ENCODE data around the gene EPHB1.

Gene EPHB1

DNA sequence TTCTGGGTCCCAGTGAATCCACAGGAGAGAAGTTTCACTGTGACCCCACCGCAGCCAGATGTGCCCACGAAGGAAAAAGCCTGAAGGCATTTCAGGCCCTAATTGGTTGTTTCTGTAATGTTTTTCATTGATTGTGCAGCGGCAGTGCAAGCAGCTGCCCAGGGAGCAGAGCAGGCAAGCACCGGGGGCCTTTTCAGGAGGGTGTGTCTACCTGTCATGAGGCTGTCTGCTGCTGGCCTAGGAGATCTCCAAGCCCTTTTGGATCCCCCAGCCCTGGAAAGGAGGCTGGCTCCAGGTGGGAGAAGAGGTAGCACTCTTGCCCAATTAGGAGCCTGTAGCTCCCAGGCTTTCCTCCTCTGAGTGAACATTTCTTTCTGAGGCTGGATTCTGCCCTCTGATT is 108.8 kb downstream of the EPHB1 start:
- no peak overlapping the region for H3K9ac ChIP-seq (ENCODE audit: low read length)
- H3K27ac ChIP-seq (ENCODE audit: low read depth, low read length), result no peak overlapping the region
- H3K36me3 ChIP-seq (ENCODE audit: insufficient read depth, low read length), result no peaks in the 10 kb centered on the region
- no peaks in the 10 kb centered on the region for H3K27me3 ChIP-seq (ENCODE audit: control insufficient read depth in 1 of 2, insufficient read depth in 2 of 2, low read length in 2 of 2)
- H3K4me3 ChIP-seq (ENCODE audit: low read depth in 1 of 2, low read length in 2 of 2), result no peak overlapping the region
- no peaks in the 10 kb centered on the region for H3K9me3 ChIP-seq (ENCODE audit: low read length)
- peaks cover 17% of the 10 kb centered on the region for H3K4me1 ChIP-seq (ENCODE audit: insufficient read depth, low read length)

DNA sequence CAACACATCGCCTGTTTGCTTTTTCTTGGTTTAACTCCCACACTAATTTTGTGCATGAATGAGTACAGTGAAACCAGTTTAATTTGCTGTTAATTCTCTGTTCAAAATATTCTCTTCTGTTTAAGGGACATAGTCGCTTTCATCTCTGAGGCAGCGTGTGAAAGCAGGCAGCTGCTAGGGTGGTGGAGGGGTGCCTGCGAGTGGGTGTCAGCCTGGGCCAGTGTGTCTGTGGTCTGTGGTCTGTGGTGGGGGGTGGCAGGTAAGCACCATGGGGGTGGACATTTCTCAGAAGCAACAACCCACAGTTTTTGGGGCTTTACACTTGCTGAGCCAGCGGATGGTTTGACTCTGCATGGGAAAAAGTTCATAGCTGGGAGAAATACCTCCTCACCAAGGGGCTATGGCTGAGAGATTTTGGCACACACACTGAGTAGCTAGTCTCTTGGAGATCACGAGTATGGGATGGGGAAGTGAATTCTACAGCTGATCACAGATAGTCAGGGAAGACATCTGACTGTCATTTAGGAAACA is 109.2 kb downstream of the EPHB1 start:
- Histone ChIP-seq H3K27me3 (ENCODE audit: control insufficient read depth in 1 of 2, insufficient read depth in 2 of 2, low read length in 2 of 2) (no peaks in the 10 kb centered on the region), H3K36me3 (ENCODE audit: insufficient read depth, low read length) (no peaks in the 10 kb centered on the region), H3K9ac (ENCODE audit: low read length) (no peak overlapping the region), H3K4me1 (ENCODE audit: insufficient read depth, low read length) (peaks cover 17% of the 10 kb centered on the region), H3K9me3 (ENCODE audit: low read length) (no peaks in the 10 kb centered on the region), H3K27ac (ENCODE audit: low read depth, low read length) (no peak overlapping the region), H3K4me3 (ENCODE audit: low read depth in 1 of 2, low read length in 2 of 2) (no peak overlapping the region)

DNA sequence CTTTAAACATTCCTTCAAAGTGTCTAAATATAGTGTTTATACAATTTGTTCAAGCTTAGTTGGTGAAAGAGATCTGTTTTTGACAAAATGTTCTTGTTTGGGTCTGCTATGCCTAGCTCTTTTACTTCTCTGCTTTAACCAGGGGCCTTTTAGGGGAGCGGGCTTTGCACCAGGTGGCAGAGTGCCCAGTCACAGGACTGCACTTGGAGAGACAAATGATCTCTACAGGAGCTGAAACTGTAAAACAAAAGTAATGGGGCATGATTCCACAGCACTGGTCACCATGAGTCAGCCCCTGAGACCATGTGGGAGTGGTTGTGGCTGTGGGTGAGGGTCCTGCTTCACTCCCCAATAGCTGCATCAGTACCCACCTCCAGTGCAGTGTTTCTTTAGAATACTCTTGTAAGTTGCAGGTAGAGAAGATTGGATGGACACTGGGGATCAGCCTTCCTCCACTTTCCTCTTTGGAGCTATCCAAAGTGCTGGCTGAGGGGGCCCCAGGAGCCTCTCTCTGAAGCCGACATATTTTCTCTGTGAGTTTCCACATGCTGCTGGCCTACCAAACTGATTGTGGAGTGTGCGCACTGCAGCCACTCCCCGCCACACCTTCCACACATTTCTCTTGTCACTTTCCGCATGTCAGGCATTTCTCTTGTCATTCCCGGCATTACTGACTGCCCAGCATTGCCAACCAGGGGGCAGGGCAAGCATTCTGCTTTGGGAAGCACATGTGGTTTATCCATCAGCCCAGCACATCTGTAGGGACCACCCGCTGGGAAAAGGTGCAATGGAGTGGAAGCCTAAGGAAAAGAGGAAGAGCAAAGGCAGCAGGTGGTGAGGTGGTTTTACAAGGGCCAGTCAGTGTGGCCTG is 110.0 kb downstream of the EPHB1 start:
- Histone ChIP-seq H3K27me3 (ENCODE audit: control insufficient read depth in 1 of 2, insufficient read depth in 2 of 2, low read length in 2 of 2) (no peaks in the 10 kb centered on the region), H3K27ac (ENCODE audit: low read depth, low read length) (no peak overlapping the region), H3K9ac (ENCODE audit: low read length) (no peak overlapping the region), H3K4me1 (ENCODE audit: insufficient read depth, low read length) (peaks cover 17% of the 10 kb centered on the region), H3K36me3 (ENCODE audit: insufficient read depth, low read length) (no peaks in the 10 kb centered on the region), H3K4me3 (ENCODE audit: low read depth in 1 of 2, low read length in 2 of 2) (no peak overlapping the region), H3K9me3 (ENCODE audit: low read length) (no peaks in the 10 kb centered on the region)

DNA sequence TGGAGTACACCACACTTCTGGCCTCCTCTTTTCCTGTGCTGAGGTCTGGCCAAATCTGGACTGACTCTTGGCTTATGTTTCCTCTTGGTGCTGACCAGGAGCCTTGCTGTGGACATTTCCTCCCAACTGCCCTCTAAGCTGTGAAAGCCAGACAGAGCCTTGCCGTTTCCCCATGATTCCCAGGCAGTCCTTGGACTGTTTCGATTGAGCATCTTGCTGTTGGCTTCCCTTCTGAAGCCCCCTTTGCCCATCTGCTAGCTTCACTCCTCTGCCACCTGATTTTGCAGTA is 110.5 kb downstream of the EPHB1 start:
- Histone ChIP-seq H3K27me3 (ENCODE audit: control insufficient read depth in 1 of 2, insufficient read depth in 2 of 2, low read length in 2 of 2) (no peaks in the 10 kb centered on the region), H3K4me1 (ENCODE audit: insufficient read depth, low read length) (peaks cover 17% of the 10 kb centered on the region), H3K27ac (ENCODE audit: low read depth, low read length) (no peak overlapping the region), H3K36me3 (ENCODE audit: insufficient read depth, low read length) (no peaks in the 10 kb centered on the region), H3K4me3 (ENCODE audit: low read depth in 1 of 2, low read length in 2 of 2) (no peak overlapping the region), H3K9me3 (ENCODE audit: low read length) (no peaks in the 10 kb centered on the region), H3K9ac (ENCODE audit: low read length) (no peak overlapping the region)

DNA sequence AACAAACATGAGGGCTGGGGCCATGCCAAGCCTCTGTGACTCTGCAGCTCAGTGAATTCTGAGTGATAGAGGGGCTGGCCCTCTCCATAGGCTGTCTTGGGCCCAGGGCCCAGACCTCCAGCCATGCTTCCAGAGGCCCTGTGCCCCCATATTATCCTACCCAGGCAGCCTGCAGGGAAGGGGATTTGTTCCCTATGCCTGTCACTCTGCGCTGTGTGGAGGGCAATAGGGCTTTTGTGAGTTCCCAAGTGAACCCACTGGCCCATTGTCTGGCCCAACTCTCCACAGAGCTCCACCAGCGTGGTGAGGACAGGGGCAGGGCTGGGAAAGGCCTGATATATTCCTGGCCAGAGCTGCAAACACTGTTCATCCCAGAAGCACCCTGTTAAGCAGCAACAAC is 113.2 kb downstream of the EPHB1 start:
- Histone ChIP-seq H3K4me3 (ENCODE audit: low read depth in 1 of 2, low read length in 2 of 2) (no peak overlapping the region), H3K27me3 (ENCODE audit: control insufficient read depth in 1 of 2, insufficient read depth in 2 of 2, low read length in 2 of 2) (no peaks in the 10 kb centered on the region), H3K9me3 (ENCODE audit: low read length) (no peaks in the 10 kb centered on the region), H3K36me3 (ENCODE audit: insufficient read depth, low read length) (no peaks in the 10 kb centered on the region), H3K27ac (ENCODE audit: low read depth, low read length) (no peak overlapping the region), H3K4me1 (ENCODE audit: insufficient read depth, low read length) (peaks cover 30% of the 10 kb centered on the region), H3K9ac (ENCODE audit: low read length) (no peak overlapping the region)

DNA sequence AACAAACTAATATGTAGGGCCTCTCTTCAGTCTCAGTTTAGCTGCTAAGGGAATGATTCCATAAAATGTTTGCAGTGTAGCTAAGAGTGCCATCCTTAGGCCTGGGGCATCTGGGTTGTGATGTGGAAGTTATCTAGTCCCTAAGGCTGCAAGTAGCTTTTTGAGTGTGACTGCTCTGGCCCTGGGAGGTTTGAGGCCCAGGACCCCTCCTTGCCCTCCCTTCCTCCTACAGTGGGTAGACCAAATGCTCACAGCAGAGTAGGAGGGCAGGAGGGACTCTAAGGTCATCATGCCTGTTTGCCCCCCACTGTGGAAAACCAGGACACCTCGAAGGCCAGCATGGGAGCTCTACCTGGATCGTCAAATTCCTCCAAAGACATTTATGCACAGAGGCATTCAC is 115.0 kb downstream of the EPHB1 start:
- Histone ChIP-seq H3K4me3 (ENCODE audit: low read depth in 1 of 2, low read length in 2 of 2) (no peak overlapping the region), H3K4me1 (ENCODE audit: insufficient read depth, low read length) (peaks cover 17% of the 10 kb centered on the region), H3K36me3 (ENCODE audit: insufficient read depth, low read length) (no peaks in the 10 kb centered on the region), H3K9ac (ENCODE audit: low read length) (no peak overlapping the region), H3K9me3 (ENCODE audit: low read length) (no peaks in the 10 kb centered on the region), H3K27ac (ENCODE audit: low read depth, low read length) (no peak overlapping the region), H3K27me3 (ENCODE audit: control insufficient read depth in 1 of 2, insufficient read depth in 2 of 2, low read length in 2 of 2) (no peaks in the 10 kb centered on the region)

DNA sequence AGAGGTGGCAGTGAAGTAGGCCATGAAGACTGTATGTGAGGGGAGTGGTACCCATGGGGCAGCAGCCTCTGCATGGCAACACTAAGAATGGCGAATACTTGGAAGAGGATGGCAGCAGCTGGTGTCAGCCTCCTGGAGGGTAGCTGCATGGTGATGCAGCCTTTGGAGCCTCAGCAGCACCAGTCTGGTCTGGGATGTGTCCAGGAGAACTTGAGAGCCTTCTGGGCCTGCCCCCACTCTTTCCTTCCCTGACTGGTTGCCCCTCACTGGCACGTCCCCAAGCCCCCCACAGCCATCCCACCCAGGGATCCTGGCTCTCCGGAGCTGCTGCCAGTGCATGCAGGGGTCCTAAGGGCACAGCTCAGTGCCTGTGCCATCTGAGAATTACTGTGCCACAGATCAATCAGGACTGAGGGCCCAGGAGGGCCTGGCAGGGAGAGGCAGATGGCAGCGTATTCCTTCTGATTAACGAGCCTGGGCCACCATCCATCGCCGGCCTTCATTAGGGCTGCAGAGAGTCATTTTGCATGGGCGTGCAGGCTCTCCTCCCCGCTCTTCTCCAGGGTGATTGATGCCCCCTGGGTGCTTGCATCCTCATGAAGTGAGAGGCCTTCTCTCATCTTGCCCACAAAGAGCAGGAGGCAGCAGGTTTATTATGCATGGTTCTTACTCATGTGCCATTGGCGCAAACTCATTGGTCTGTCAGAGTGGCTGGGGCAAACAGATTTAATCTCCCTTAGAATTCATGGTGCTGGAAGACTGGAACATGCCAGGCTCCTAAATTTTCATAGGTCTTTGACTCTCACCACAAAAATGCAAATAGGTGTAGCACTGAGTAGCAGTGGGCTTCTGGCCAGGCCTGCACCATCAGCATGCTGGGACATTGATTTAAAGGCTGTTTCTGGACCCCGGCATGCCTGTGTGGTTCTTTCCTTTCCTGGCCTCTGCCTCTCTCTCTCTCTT is 116.8 kb downstream of the EPHB1 start:
- Histone ChIP-seq H3K27me3 (ENCODE audit: control insufficient read depth in 1 of 2, insufficient read depth in 2 of 2, low read length in 2 of 2) (no peaks in the 10 kb centered on the region), H3K9me3 (ENCODE audit: low read length) (no peaks in the 10 kb centered on the region), H3K36me3 (ENCODE audit: insufficient read depth, low read length) (no peaks in the 10 kb centered on the region), H3K27ac (ENCODE audit: low read depth, low read length) (no peak overlapping the region), H3K4me3 (ENCODE audit: low read depth in 1 of 2, low read length in 2 of 2) (no peak overlapping the region), H3K9ac (ENCODE audit: low read length) (no peak overlapping the region), H3K4me1 (ENCODE audit: insufficient read depth, low read length) (peaks cover 13% of the 10 kb centered on the region)

DNA sequence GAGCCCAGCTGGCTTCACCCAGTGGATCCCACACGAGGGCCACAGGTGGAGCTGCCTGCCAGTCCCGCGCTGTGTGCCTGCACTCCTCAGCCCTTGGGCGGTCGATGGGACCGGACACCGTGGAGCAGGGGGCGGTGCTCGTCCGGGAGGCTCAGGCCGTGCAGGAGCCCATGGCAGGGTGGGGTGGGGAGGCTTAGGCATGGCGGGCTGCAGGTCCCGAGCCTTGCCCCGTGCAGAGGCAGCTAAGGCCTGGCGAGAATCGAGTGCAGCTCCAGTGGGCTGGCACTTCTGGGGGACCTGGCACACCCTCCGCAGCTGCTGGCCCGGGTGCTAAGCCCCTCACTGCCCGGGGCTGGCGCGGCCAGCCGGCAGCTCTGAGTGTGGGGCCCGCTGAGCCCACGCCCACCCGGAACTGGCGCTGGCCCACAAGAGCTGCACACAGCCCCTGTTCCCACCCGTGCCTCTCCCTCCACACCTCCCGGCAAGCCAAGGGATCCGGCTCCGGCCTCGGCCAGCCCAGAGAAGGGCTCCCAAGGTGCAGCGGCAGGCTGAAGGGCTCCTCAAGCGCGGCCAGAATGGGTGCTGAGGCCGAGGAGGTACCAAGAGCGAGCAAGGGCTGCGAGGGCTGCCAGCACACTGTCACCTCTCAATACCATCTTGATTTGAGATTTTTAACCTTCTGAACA is 121.4 kb downstream of the EPHB1 start:
- H3K36me3 ChIP-seq (ENCODE audit: insufficient read depth, low read length), result no peaks in the 10 kb centered on the region
- H3K9me3 ChIP-seq (ENCODE audit: low read length), result no peaks in the 10 kb centered on the region
- H3K9ac ChIP-seq (ENCODE audit: low read length), result no peak overlapping the region
- no peak overlapping the region for H3K27ac ChIP-seq (ENCODE audit: low read depth, low read length)
- no peak overlapping the region for H3K4me3 ChIP-seq (ENCODE audit: low read depth in 1 of 2, low read length in 2 of 2)
- no peaks in the 10 kb centered on the region for H3K27me3 ChIP-seq (ENCODE audit: control insufficient read depth in 1 of 2, insufficient read depth in 2 of 2, low read length in 2 of 2)
- H3K4me1 ChIP-seq (ENCODE audit: insufficient read depth, low read length), result peaks cover 18% of the 10 kb centered on the region

DNA sequence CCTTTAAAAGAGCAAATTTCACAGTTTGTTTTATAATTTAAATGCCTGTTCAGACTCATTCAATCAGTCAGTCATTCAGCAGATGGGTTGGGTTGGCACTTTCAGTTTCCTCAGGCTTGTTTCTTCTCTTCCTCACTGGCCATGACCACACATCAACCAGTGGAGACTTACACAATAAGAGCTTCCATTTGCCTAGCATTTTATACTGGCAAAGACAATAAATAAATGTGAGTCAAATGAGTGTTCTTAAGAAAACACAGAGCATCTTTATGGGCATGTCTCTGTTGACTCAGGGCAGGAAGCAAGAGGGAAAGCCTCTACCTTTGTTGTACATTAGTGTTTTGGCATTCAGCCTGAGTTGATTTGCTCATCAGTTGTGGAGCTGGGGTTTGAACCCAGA is 122.6 kb downstream of the EPHB1 start:
- Histone ChIP-seq H3K27me3 (ENCODE audit: control insufficient read depth in 1 of 2, insufficient read depth in 2 of 2, low read length in 2 of 2) (no peaks in the 10 kb centered on the region), H3K4me1 (ENCODE audit: insufficient read depth, low read length) (peaks cover 9% of the 10 kb centered on the region), H3K36me3 (ENCODE audit: insufficient read depth, low read length) (no peaks in the 10 kb centered on the region), H3K4me3 (ENCODE audit: low read depth in 1 of 2, low read length in 2 of 2) (no peak overlapping the region), H3K9me3 (ENCODE audit: low read length) (no peaks in the 10 kb centered on the region), H3K27ac (ENCODE audit: low read depth, low read length) (no peak overlapping the region), H3K9ac (ENCODE audit: low read length) (no peak overlapping the region)

DNA sequence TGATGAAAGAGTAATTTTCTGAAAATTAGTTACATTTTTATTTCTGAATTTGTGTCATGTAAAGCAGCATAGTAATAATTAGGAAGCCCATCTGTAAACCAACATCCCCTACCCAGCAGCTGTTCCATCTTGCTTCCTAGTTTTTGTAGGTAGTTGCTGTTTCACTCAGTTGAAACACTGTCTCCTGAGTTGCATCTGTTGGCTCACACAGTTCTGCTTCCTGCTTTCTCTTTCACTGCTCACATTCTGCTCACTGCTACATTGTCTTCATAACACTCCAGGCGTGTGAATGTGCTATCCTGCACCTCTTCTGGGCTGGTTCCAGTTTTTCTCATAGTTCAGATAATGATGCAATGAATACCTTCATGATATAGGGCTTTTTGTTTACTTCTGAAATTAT is 123.4 kb downstream of the EPHB1 start:
- Histone ChIP-seq H3K27ac (ENCODE audit: low read depth, low read length) (no peak overlapping the region), H3K4me1 (ENCODE audit: insufficient read depth, low read length) (peaks cover 5% of the 10 kb centered on the region), H3K9me3 (ENCODE audit: low read length) (no peaks in the 10 kb centered on the region)

DNA sequence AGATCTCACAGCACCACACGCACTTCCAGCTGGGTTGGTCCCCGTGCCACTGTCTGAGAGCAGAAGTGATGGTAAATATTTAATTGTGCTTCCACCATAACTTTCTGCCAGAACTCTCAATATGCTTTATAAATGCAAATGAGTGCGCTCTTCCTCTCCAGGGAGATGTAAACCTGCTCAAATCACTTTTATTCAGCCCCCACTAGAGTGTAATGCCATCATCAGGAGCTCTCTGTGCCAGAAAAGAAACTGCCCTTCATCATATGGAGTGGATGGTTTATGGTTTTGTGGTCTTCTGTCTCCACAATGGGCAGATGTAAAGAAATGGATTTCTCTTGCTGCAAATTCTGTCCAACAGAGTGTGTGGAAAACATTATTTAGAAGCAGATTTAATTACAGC is 127.0 kb downstream of the EPHB1 start:
- Histone ChIP-seq H3K9me3 (ENCODE audit: low read length) (no peaks in the 10 kb centered on the region), H3K9ac (ENCODE audit: low read length) (no peak overlapping the region), H3K4me1 (ENCODE audit: insufficient read depth, low read length) (peaks cover 5% of the 10 kb centered on the region), H3K27me3 (ENCODE audit: control insufficient read depth in 1 of 2, insufficient read depth in 2 of 2, low read length in 2 of 2) (no peaks in the 10 kb centered on the region), H3K36me3 (ENCODE audit: insufficient read depth, low read length) (no peaks in the 10 kb centered on the region), H3K4me3 (ENCODE audit: low read depth in 1 of 2, low read length in 2 of 2) (no peak overlapping the region), H3K27ac (ENCODE audit: low read depth, low read length) (no peak overlapping the region)

More for the DNA sequence above, 123.4 kb downstream of the EPHB1 start:
- H3K9ac ChIP-seq (ENCODE audit: low read length), result no peak overlapping the region
- no peaks in the 10 kb centered on the region for H3K36me3 ChIP-seq (ENCODE audit: insufficient read depth, low read length)
- no peaks in the 10 kb centered on the region for H3K27me3 ChIP-seq (ENCODE audit: control insufficient read depth in 1 of 2, insufficient read depth in 2 of 2, low read length in 2 of 2)
- H3K4me3 ChIP-seq (ENCODE audit: low read depth in 1 of 2, low read length in 2 of 2), result no peak overlapping the region

Measured in muscle layer of colon (tissue), 2 donors.